Transverse colon (tissue), 4 donors: Measurements from ENCODE around the gene XYLT2. TPM values are rescaled to one million over a fixed set of nuclear protein-coding genes. Genes with fewer than 3 reads are reported as not detected.

Experiments used
- DNase-seq: peaks from one replicate; pipeline ENCODE4 v3.0.0-alpha.2; 2019
- H3K27ac ChIP-seq, 4 donors: fragments of 200-600 bp; sonication (generic); 2 replicates each; pipeline ENCODE4 v1.5.1; 2016 to 2018; ENCODE audit warnings: inconsistent platforms in 4 of 4
- H3K27me3 ChIP-seq: fragments of 200-600 bp; sonication (generic); 2 replicates; pipeline ENCODE4 v1.5.1; 2017; ENCODE audit warnings: inconsistent platforms
- H3K36me3 ChIP-seq, 4 donors: fragments of 200-600 bp; sonication (generic); 2 replicates each; pipeline ENCODE4 v1.5.1; 2017 to 2019; ENCODE audit warnings: inconsistent platforms in 4 of 4
- H3K4me1 ChIP-seq, 4 donors: fragments of 200-600 bp; sonication (generic); 2 replicates each; pipeline ENCODE4 v1.5.1; 2017 to 2020; ENCODE audit warnings: inconsistent platforms in 4 of 4
- H3K4me3 ChIP-seq, 4 donors: fragments of 200-600 bp; sonication (generic); 1 replicate in 1 of 4; 2 replicates in 3 of 4; pipeline versions ENCODE4 v1.5.1 to v1.6.1; 2017 to 2019; ENCODE audit warnings: inconsistent platforms in 4 of 4
- H3K9me3 ChIP-seq, 2 donors: fragments of 200-600 bp; sonication (generic); 2 replicates each; pipeline ENCODE4 v1.5.1; 2017 to 2019; ENCODE audit warnings: inconsistent platforms in 2 of 2
- EP300 ChIP-seq: sonication (generic); formaldehyde crosslinking; IDR thresholded peaks from one replicate; pipeline ENCODE4 v1.6.1; 2017; ENCODE audit warnings: antibody characterized with exemption, low read depth
- POLR2A ChIP-seq: fragments of 450-650 bp; IDR thresholded peaks from one replicate; pipeline ENCODE4 v1.6.1; 2016; ENCODE audit warnings: antibody characterized with exemption, mild to moderate bottlenecking, moderate library complexity
- POLR2AphosphoS5 ChIP-seq, 3 donors: sonication (generic); formaldehyde crosslinking; IDR thresholded peaks; one replicate each; pipeline ENCODE4 v1.6.1; 2016; ENCODE audit warnings: antibody characterized with exemption in 3 of 3
- WGBS, 2 donors: methylation state at CpG; one replicate each; pipeline ENCODE4 v1.1.5; 2018; ENCODE audit warnings: low coverage in 1 of 2; 5-methylcytosine and 5-hydroxymethylcytosine counted together
- in situ Hi-C, 4 donors: fragments of 200-750 bp; cut with MboI; loops; one replicate each; pipeline versions ENCODE4 v1.15.0 to v1.15.1; 2017; ENCODE audit warnings: low sequenced_read_pairs in 3 of 4, low pct_ligation_motif_present in 1 of 4, low pct_unique_long_range_greater_than_20kb in 1 of 4
- intact Hi-C: fragments of 100-400 bp; cut with DNase I; formaldehyde crosslinking; loops from one replicate; pipeline ENCODE4 v1.15.1; 2023; ENCODE audit warnings: low total_unique reads
- total RNA-seq, 4 donors: library from RNA; depleted of rRNA; stranded (reverse); fragments of >200 nt; gene quantifications; one replicate each; pipeline ENCODE4 v1.1.0, GENCODE V29; 2016
- TF ChIP-seq, protein P1 (sequence below), 5 experiments: fragments of 200-600 bp in 3 of 5; fragments of 450-650 bp in 2 of 5; sonication (generic) in 3 of 5; IDR thresholded peaks; 1 replicate in 2 of 5; 2 replicates in 3 of 5; pipeline ENCODE4 v1.5.1; 2016 to 2017; ENCODE audit warnings: antibody characterized with exemption in 5 of 5, inconsistent platforms in 3 of 5, mild to moderate bottlenecking in 2 of 5, moderate library complexity in 1 of 5

The XYLT2 gene
- total RNA-seq, 4 donors from 2014 or later: 21.3 to 27.3 (median 22.0) TPM

DNA sequence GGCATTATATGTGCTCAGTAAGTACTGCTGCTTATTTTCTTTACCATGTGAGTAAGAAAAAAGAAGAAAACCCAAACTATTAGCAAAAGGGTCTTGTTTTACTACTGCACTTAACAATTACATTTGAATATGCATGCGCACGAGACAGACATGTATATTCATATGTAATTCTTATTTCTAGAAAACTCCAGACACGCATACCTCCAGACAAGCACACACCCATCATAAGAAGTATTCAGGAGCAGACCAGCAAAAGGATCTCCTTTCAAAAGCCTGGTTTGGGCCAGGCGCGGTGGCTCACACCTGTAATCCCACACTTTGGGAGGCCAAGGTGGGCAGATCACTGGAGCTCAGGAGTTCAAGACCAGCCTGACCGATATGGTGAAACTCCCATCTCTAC is 43.6 kb downstream of the XYLT2 start:
- Histone ChIP-seq H3K4me1 (peaks cover 0 to 2% (median 0%) of the 10 kb centered on the region in 4 donors), H3K27me3 (no peaks in the 10 kb centered on the region), H3K4me3 (no peak overlapping the region), H3K9me3 (no peaks in the 10 kb centered on the region), H3K27ac (no peak overlapping the region), H3K36me3 (peaks cover 0 to 74% (median 37%) of the 10 kb centered on the region in 4 donors)
- in situ Hi-C loops (no loop called here), intact Hi-C loops (no loop called here)
- no peak for DNase-seq
- no peak for TF ChIP-seq POLR2AphosphoS5 (IDR thresholded peaks at IDR 0.05)
- TF ChIP-seq EP300: no peak
- TF ChIP-seq POLR2A: no peak
- TF ChIP-seq, protein P1, sequence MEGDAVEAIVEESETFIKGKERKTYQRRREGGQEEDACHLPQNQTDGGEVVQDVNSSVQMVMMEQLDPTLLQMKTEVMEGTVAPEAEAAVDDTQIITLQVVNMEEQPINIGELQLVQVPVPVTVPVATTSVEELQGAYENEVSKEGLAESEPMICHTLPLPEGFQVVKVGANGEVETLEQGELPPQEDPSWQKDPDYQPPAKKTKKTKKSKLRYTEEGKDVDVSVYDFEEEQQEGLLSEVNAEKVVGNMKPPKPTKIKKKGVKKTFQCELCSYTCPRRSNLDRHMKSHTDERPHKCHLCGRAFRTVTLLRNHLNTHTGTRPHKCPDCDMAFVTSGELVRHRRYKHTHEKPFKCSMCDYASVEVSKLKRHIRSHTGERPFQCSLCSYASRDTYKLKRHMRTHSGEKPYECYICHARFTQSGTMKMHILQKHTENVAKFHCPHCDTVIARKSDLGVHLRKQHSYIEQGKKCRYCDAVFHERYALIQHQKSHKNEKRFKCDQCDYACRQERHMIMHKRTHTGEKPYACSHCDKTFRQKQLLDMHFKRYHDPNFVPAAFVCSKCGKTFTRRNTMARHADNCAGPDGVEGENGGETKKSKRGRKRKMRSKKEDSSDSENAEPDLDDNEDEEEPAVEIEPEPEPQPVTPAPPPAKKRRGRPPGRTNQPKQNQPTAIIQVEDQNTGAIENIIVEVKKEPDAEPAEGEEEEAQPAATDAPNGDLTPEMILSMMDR (IDR thresholded peaks at IDR 0.05): no peak
- WGBS, 2 donors: 96% methylated on average over 5 to 6 of the region's 6 CpGs

- H3K9me3 ChIP-seq: no peaks in the 10 kb centered on the region
- no peaks in the 10 kb centered on the region for H3K27me3 ChIP-seq
- intact Hi-C loops (loop anchor here (2.0 kb wide), 1 partner anchor 68 kb away; no protein-coding TSS in a partner anchor), in situ Hi-C loops (no loop called here)
- H3K4me3 ChIP-seq: no peak overlapping the region
- H3K27ac ChIP-seq: no peak overlapping the region
- WGBS, 2 donors: 86% methylated on average over 6 of the region's 6 CpGs; no CpG with 5 or more reads in 1 of the 2 donors
- TF ChIP-seq POLR2AphosphoS5 (IDR thresholded peaks at IDR 0.05) (no peak), EP300 (no peak), POLR2A (no peak)
- TF ChIP-seq, protein P1 (IDR thresholded peaks at IDR 0.05): no peak
- peaks cover 4 to 23% (median 19%) of the 10 kb centered on the region in 4 donors for H3K4me1 ChIP-seq
- H3K36me3 ChIP-seq: peaks cover 0 to 48% (median 22%) of the 10 kb centered on the region in 4 donors
- no peak for DNase-seq
Measured at GRCh38 chr17:50392621-50393020, 46.7 kb downstream of the XYLT2 start.

DNA sequence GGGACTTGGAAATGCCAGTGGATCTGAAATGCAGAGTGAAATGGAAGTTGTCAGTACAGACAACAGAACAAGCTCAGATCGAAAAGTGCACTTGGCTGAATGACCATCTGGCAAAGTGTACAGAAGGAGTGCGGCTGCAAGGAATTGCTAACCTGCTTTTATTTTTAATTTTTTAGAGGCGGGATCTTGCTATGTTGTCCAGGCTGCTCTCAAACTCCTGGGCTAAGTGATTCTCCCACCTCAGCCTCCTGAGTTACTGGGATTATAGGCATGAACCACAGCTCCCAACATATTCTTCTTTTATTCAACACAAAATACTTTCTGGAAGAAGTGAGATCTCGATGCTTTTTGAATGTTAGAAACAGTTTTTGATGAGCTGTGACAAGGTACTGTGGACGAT is 47.8 kb downstream of the XYLT2 start:
- H3K9me3 ChIP-seq: no peaks in the 10 kb centered on the region
- 89 to 100% methylated on average over 4 to 5 of the region's 5 CpGs for WGBS, 2 donors
- DNase-seq: no peak
- H3K4me1 ChIP-seq: peaks cover 4 to 23% (median 19%) of the 10 kb centered on the region in 4 donors
- no peak for TF ChIP-seq POLR2A
- TF ChIP-seq EP300: no peak
- TF ChIP-seq, protein P1 (IDR thresholded peaks at IDR 0.05): no peak
- TF ChIP-seq POLR2AphosphoS5 (IDR thresholded peaks at IDR 0.05): no peak
- in situ Hi-C loops: no loop called here
- H3K36me3 ChIP-seq: peaks cover 0 to 41% (median 17%) of the 10 kb centered on the region in 4 donors
- no peaks in the 10 kb centered on the region for H3K27me3 ChIP-seq
- H3K4me3 ChIP-seq: no peak overlapping the region
- no peak overlapping the region for H3K27ac ChIP-seq
- intact Hi-C loops: loop anchor here (2.0 kb wide), 1 partner anchor 69 kb away; no protein-coding TSS in a partner anchor

- peak overlapping the region in 1 of 4 donors; percentile 3 for H3K4me3 ChIP-seq
- peaks cover 0 to 36% (median 15%) of the 10 kb centered on the region in 4 donors for H3K36me3 ChIP-seq
- intact Hi-C loops: no loop called here
- no peak overlapping the region for H3K27ac ChIP-seq
- H3K4me1 ChIP-seq: peaks cover 4 to 23% (median 19%) of the 10 kb centered on the region in 4 donors
- H3K9me3 ChIP-seq: no peaks in the 10 kb centered on the region
- no peak for TF ChIP-seq POLR2A
- TF ChIP-seq EP300: no peak
- TF ChIP-seq POLR2AphosphoS5 (IDR thresholded peaks at IDR 0.05): no peak
- TF ChIP-seq, protein P1 (IDR thresholded peaks at IDR 0.05): no peak
- no peaks in the 10 kb centered on the region for H3K27me3 ChIP-seq
- WGBS, 2 donors: 20% methylated on average over 3 of the region's 3 CpGs; no CpG with 5 or more reads in 1 of the 2 donors
- in situ Hi-C loops: no loop called here
- DNase-seq: no peak
Measured at GRCh38 chr17:50394711-50395110, 48.8 kb downstream of the XYLT2 start.
